Ishikawa (cell line): ENCODE results near the gene GJD3.

Source experiments
- CEBPB ChIP-seq: IDR thresholded peaks from 2 replicates; pipeline ENCODE4 v1.6.1; 2012
- CREB1 ChIP-seq: IDR thresholded peaks from 2 replicates; pipeline ENCODE4 v1.6.1; 2012; ENCODE audit warnings: low read depth
- EGR1 ChIP-seq: IDR thresholded peaks from 2 replicates; pipeline ENCODE4 v1.6.1; 2012
- EP300 ChIP-seq: IDR thresholded peaks from 2 replicates; pipeline ENCODE4 v1.6.1; 2012; ENCODE audit warnings: borderline replicate concordance
- FOXM1 ChIP-seq: IDR thresholded peaks from 2 replicates; pipeline ENCODE4 v1.6.1; 2012; ENCODE audit warnings: low read depth, borderline replicate concordance
- NFIC ChIP-seq: IDR thresholded peaks from 2 replicates; pipeline ENCODE4 v1.6.1; 2012
- RAD21 ChIP-seq: IDR thresholded peaks from 2 replicates; pipeline ENCODE4 v1.6.1; 2012; ENCODE audit warnings: low read depth
- TAF1 ChIP-seq: IDR thresholded peaks from 2 replicates; pipeline ENCODE4 v1.6.1; 2012; ENCODE audit warnings: low read depth, mild to moderate bottlenecking
- TCF12 ChIP-seq: IDR thresholded peaks from 2 replicates; pipeline ENCODE4 v1.6.1; 2012; ENCODE audit warnings: low read depth
- TEAD4 ChIP-seq: IDR thresholded peaks from 2 replicates; pipeline ENCODE4 v1.6.1; 2012
- YY1 ChIP-seq: IDR thresholded peaks from 2 replicates; pipeline ENCODE4 v1.6.1; 2012; ENCODE audit warnings: low read depth
- ZBTB7A ChIP-seq: IDR thresholded peaks from 2 replicates; pipeline ENCODE4 v1.6.1; 2012; ENCODE audit warnings: low read depth
- TF ChIP-seq, protein P1 (sequence below): IDR thresholded peaks from 2 replicates; pipeline ENCODE4 v1.6.1; 2012
- TF ChIP-seq, protein P2 (sequence below): IDR thresholded peaks from 2 replicates; pipeline ENCODE4 v1.6.1; 2012
- TF ChIP-seq, protein P3 (sequence below): IDR thresholded peaks from 2 replicates; pipeline ENCODE4 v1.6.1; 2012; ENCODE audit warnings: low read depth, mild to moderate bottlenecking

Gene GJD3

DNA sequence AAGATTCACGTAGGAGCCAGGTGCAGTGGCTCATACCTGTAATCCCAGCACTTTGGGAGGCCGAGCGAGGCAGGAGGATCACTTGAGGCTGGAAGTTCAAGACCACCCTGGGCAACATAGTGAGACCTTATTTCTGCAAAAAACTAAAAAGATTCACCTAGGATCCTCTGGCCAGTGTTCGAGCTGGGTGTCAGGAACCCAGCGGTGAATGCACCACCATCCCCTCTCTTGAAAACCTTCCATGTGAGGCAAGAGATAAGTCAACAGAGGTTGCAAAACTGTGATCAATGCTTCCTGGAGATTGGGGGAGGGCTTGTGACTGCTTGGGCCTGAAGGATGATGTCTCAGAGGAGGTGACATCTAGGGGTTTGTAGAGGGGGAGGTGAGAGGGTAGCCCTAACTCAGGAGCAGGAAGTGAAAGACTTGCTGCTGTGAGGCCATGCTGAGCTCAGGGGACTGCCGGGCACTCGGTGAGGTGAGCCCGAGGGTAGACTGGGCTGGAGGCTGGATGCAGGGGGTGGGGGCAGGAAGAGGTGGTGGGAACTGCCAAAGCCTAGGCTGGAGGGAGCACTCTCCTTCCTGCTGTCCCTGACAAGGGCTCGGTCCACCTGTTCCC is 11.7 kb downstream of the GJD3 start:
- TF ChIP-seq TAF1 (no peak), TEAD4 (no peak), EGR1 (no peak)
- TF ChIP-seq, protein P1, sequence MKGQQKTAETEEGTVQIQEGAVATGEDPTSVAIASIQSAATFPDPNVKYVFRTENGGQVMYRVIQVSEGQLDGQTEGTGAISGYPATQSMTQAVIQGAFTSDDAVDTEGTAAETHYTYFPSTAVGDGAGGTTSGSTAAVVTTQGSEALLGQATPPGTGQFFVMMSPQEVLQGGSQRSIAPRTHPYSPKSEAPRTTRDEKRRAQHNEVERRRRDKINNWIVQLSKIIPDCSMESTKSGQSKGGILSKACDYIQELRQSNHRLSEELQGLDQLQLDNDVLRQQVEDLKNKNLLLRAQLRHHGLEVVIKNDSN = no peak
- TF ChIP-seq, protein P2, sequence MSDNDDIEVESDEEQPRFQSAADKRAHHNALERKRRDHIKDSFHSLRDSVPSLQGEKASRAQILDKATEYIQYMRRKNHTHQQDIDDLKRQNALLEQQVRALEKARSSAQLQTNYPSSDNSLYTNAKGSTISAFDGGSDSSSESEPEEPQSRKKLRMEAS = no peak

DNA sequence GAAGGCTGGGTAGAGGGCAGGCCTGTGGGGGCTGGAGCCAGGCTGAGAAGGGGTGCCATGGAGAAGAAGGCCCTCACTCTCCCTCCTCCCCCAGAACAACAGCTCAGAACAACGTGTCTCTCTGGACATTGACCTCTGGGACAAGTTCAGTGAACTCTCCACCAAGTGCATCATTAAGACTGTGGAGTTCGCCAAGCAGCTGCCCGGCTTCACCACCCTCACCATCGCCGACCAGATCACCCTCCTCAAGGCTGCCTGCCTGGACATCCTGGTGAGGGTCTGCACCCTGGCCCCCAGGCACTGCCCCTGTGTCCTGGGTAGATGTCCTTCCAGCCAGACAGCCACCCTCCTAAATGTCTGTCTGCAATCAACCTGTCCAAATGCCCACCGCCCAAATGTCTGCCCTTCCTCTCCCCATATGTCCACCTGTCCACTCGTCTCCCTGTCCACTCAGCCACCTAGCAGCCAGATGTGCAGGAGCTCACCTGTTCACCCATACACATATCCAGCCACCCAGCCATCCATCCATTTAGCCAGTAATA is 12.2 kb downstream of the GJD3 start:
- TF ChIP-seq YY1 (no peak), FOXM1 (no peak), NFIC (no peak), CEBPB (no peak), EP300 (no peak), EGR1 (no peak), TAF1 (no peak), RAD21 (no peak), CREB1 (no peak), TCF12 (no peak)
- TF ChIP-seq, protein P1 = no peak
- TF ChIP-seq, protein P3, sequence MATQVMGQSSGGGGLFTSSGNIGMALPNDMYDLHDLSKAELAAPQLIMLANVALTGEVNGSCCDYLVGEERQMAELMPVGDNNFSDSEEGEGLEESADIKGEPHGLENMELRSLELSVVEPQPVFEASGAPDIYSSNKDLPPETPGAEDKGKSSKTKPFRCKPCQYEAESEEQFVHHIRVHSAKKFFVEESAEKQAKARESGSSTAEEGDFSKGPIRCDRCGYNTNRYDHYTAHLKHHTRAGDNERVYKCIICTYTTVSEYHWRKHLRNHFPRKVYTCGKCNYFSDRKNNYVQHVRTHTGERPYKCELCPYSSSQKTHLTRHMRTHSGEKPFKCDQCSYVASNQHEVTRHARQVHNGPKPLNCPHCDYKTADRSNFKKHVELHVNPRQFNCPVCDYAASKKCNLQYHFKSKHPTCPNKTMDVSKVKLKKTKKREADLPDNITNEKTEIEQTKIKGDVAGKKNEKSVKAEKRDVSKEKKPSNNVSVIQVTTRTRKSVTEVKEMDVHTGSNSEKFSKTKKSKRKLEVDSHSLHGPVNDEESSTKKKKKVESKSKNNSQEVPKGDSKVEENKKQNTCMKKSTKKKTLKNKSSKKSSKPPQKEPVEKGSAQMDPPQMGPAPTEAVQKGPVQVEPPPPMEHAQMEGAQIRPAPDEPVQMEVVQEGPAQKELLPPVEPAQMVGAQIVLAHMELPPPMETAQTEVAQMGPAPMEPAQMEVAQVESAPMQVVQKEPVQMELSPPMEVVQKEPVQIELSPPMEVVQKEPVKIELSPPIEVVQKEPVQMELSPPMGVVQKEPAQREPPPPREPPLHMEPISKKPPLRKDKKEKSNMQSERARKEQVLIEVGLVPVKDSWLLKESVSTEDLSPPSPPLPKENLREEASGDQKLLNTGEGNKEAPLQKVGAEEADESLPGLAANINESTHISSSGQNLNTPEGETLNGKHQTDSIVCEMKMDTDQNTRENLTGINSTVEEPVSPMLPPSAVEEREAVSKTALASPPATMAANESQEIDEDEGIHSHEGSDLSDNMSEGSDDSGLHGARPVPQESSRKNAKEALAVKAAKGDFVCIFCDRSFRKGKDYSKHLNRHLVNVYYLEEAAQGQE = no peak
- TF ChIP-seq, protein P2 = no peak

DNA sequence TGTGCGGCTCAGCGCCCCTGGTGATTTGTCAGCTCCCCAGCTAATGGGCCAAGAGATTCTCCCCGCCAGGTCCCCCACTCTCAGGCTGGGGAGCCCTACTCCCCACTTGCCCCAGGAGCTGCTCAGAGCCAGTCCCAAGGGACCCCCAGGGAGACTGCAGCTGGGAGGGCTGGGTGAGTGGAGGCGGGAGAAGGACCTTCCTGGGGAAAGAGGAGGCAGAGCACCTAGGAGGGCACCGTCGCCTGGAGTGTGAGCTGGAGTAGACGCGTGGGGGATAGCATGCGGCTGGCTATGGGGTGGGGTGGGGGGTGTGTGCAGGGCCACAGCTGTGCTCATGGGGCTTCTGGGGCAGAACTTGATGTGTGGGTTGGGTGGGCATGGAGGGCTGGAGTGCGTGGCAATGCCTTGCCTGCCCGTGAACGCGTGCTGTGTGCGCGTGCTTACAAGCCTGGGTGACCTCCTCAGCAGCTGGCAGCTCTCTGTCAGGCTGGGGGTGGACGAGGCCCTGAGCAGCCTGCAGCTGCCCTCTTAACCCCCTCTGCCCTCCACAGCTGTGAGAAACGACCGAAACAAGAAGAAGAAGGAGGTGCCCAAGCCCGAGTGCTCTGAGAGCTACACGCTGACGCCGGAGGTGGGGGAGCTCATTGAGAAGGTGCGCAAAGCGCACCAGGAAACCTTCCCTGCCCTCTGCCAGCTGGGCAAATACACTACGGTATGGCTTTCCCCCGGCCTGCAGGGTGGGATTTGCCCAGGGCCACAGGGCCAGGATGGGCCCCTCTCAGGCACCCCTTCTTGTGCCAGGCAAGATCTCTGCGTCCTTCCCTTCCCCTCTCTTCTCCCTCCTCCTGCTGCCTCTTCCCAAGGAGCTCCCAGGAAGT is 12.9 kb downstream of the GJD3 start:
- TF ChIP-seq, protein P3 = no peak
- TF ChIP-seq TEAD4 = no peak
- TF ChIP-seq TAF1 = no peak
- TF ChIP-seq ZBTB7A = no peak
- no peak for TF ChIP-seq NFIC
- TF ChIP-seq, protein P1 = no peak
- no peak for TF ChIP-seq TCF12
- no peak for TF ChIP-seq EP300
- TF ChIP-seq FOXM1 = no peak
- TF ChIP-seq YY1 = no peak
- TF ChIP-seq, protein P2 = no peak

DNA sequence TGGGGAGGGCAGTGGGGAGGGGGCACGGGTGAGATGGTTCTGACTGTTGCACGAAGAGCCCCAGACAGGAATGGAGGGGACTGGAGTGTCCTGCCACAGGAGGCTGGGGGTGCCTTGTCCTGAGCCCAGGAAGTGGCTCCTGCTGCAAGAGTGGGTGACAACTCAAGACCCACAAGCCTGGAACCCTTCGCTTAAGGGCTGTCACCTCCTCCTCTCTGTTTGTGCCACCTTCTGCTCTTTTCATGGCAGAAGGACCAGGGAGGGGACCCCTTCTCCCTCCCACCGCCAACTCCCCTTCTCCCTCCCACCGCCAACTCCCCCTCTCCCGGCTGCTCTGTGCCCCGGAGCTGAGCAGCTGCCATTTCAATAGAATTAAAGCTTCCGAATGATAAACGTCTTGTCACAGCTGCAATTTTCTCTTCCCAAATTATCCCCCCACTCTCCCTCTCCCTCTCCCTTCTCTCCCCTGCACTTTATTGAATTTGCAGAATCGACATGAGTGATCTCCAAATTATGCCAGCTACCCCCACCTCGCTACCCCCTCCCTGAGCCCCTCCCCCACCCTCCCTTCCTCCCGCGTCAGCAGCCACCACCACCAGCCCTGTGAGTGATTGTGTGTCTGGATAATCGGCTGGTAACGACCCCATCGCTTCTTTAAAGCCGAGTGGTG is 13.7 kb downstream of the GJD3 start:
- TF ChIP-seq TCF12 (no peak), NFIC (no peak)
